HG03520 (cell line): Measurements from ENCODE around the gene ZBTB44.

Source experiments
- ATAC-seq: cut with Tn5 transposase; IDR thresholded peaks from one replicate; pipeline ENCODE4 v1.9.1; 2021; ENCODE audit warnings: mild to moderate bottlenecking, moderate library complexity; ENCODE audit not compliant: unreplicated experiment

Gene ZBTB44

DNA sequence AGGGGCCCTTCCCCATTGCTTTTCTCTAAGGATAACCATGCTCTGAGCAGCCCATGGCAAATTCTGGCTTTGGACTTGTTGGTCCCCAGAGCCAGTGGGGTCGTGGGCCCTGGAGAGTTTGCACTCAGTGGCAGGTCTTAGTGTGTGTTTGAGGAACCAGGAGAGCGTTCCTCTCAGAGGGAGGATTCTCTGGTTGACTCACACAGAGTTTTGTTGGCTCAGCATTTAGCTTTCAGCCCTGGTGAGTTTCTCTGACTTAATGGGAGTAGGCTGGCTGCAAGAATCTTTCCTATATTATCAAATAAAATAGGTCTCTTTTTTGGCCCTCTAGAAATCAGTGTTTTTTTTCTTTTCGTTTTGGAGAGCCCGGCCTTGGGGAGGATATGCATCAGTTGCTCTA lies 134.2 kb downstream of the ZBTB44 start:
- no peak for ATAC-seq

DNA sequence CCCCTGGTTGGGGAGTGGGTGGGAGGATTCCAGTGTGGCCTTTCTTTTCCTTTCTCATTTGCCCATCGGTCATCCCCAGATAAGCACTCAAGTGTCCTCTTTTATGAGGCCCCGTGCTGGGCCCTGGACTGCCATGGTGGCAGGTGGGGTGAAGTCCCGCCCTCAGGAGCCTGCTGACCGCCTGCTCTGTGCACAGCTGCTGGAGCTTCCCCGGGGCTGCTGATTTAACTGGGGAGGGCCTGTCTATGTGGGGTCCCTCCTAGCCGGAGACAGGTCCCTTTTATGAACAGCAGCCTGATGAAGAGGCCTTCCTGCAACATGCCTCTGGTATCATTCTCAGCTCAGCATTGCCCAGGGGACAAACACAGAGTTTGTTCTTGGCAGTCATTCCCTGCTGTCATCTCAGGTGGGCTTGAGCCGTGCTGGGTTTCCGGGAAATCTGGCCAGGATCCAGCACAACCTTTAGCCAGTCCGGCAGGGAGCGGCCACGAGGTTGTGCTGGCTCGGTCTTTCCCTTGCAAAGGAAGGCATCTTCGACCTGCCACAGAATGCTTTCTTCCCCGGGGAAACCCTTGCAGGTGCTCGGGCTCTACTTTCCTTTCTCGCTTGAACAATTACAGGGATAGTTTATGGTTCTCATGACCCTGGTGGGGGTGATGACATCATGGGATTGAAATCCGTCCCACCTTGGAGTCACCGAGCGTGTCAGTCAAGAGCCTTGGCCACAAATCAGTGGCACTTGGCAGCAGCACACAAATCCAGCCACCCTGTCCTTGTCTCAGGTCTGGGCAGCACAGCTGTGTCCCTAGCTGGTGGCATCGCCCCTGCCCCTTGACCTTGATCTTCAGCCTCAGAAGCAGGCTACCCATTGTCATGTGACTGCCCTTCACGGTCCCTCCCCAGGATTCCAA lies 135.1 kb downstream of the ZBTB44 start:
- ATAC-seq, result no peak

DNA sequence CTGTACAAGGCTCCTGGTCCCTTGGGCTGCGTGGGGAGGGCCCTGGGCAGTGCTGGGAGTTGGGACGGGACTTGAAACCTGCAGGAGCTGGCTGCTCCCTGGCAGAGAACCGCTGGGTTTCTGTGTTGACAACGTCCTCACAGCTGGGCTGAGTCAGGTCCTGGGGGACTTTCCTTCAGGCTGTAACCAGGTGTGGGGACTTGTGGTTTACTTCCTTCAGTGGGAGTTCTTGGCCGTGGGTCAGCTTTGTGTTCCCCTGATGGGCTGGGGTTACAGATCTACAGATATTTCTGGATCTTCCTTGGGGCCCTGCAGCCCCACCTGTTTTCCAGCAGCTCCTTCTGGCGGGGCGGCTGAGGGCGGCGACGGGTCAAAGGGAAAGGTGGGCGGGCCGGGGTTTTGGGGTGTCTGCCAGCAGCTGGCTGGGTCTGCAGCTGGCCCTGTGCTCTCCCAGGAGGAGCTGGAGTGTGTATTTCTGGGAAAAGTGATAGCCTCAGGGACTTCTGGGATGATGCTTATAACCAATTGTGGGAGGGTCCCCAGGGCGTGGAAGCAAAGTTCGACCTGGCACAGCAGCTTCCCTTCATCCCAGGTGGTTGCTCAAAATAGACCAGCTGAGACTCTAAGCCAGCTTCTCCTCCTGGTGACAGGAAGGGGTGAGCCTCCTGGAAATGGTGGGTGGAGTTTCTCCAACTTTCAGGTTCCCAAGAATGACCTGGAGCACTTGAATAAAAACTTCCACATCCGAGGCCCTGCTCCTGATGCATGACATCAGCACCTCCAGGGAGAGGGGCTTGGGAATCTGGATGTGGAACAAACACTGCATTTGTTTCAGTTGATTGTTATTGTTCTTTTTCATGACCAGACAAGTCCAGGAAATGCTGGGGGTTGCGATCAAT lies 136.0 kb downstream of the ZBTB44 start:
- ATAC-seq, result no peak

DNA sequence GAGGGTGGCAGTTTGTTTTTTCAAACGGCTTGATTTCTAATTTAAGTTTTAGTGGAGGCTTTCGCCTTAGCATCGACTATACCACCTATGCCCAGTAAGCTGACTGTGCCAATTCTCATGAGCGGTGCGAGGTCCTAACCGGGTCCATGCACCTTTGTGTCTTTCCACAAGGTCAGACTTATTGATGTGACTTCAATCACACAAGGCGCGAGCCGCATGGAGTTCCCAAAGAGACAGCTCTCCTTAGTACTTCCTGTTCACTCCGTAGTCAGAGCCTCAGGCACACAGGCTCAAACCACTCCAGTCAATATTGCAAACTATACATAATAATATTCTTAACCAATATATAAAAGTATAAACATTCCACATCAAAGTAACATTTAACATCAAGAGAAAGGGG lies 136.9 kb downstream of the ZBTB44 start:
- no peak for ATAC-seq
